Natural killer cell (primary cell): ENCODE results near the gene CSTB. TPM values are rescaled to one million over a fixed set of nuclear protein-coding genes. Genes with fewer than 3 reads are reported as not detected.

ENCODE experiments used
- ATAC-seq, 3 donors: fragments of 150-1000 bp in 2 of 3; fragments of 200-7000 bp in 1 of 3; cut with Tn5 transposase; 1 replicate in 1 of 3; 2 replicates in 2 of 3; pipeline ENCODE4 v1.10.0; 2021; ENCODE audit warnings: mild to moderate bottlenecking in 2 of 3, moderate library complexity in 2 of 3
- DNase-seq, 2 donors: peaks; one replicate each; pipeline versions ENCODE4 v3.0.0 to v3.0.0-alpha.2; 2013 to 2021; ENCODE audit warnings: mixed read lengths in 1 of 2
- H3K27ac ChIP-seq: one replicate; pipeline ENCODE4 v1.5.1; 2013; ENCODE audit warnings: mild to moderate bottlenecking, low read length
- H3K27me3 ChIP-seq: one replicate; pipeline ENCODE4 v1.6.1; 2013; ENCODE audit warnings: low read length; ENCODE audit not compliant: control insufficient read depth, insufficient read depth
- H3K36me3 ChIP-seq: one replicate; pipeline ENCODE4 v1.6.1; 2013; ENCODE audit warnings: low read length; ENCODE audit not compliant: control insufficient read depth, insufficient read depth
- H3K4me1 ChIP-seq: one replicate; pipeline ENCODE4 v1.6.1; 2013; ENCODE audit warnings: low read length; ENCODE audit not compliant: control insufficient read depth, insufficient read depth
- H3K4me3 ChIP-seq: one replicate; pipeline ENCODE4 v1.5.1; 2013; ENCODE audit warnings: low read length
- H3K9me3 ChIP-seq: one replicate; pipeline ENCODE4 v1.6.1; 2013; ENCODE audit warnings: low read length; ENCODE audit not compliant: control insufficient read depth, insufficient read depth
- H3K27ac Mint-ChIP-seq, 2 donors: one replicate each; pipeline ENCODE4 v1.8.0; 2022; ENCODE audit warnings: mild to moderate bottlenecking in 2 of 2, mixed read lengths in 2 of 2, moderate library complexity in 1 of 2
- H3K27me3 Mint-ChIP-seq, 2 donors: one replicate each; pipeline ENCODE4 v1.8.0; 2022; ENCODE audit warnings: low read depth in 2 of 2, mixed read lengths in 2 of 2
- H3K36me3 Mint-ChIP-seq: one replicate; pipeline ENCODE4 v1.8.0; 2022; ENCODE audit warnings: mixed read lengths
- H3K4me1 Mint-ChIP-seq, 2 donors: one replicate each; pipeline ENCODE4 v1.8.0; 2022; ENCODE audit warnings: mixed read lengths in 2 of 2
- H3K4me3 Mint-ChIP-seq: one replicate; pipeline ENCODE4 v1.8.0; 2022; ENCODE audit warnings: mild to moderate bottlenecking, moderate library complexity, mixed read lengths
- H3K9me3 Mint-ChIP-seq, 2 donors: one replicate each; pipeline ENCODE4 v1.8.0; 2022; ENCODE audit warnings: mixed read lengths in 2 of 2
- WGBS: methylation state at CpG from one replicate; pipeline ENCODE4 v1.1.7; 2013; ENCODE audit warnings: missing lambda C conversion rate; ENCODE audit not compliant: insufficient coverage; 5-methylcytosine and 5-hydroxymethylcytosine counted together
- intact Hi-C: fragments of 100-400 bp; cut with micrococcal nuclease; formaldehyde crosslinking; loops from one replicate; pipeline ENCODE4 v1.14.2; 2022
- total RNA-seq, 4 donors: library from RNA; stranded (reverse); fragments of 120-200 nt in 1 of 4; gene quantifications; one replicate each; pipeline versions ENCODE4 v1.2.3 to v1.2.4, GENCODE V29; 2013 to 2022
- TF ChIP-seq, protein P1 (sequence below): fragments of 200-600 bp; IDR thresholded peaks from one replicate; pipeline ENCODE4 v1.8.0; 2022; ENCODE audit warnings: antibody characterized with exemption

The CSTB gene
- total RNA-seq, 3 donors from 2014 or later (not counting 1 experiment from before 2014, with no cell fraction given), result 18.5 to 23.1 (median 22.7) TPM

DNA sequence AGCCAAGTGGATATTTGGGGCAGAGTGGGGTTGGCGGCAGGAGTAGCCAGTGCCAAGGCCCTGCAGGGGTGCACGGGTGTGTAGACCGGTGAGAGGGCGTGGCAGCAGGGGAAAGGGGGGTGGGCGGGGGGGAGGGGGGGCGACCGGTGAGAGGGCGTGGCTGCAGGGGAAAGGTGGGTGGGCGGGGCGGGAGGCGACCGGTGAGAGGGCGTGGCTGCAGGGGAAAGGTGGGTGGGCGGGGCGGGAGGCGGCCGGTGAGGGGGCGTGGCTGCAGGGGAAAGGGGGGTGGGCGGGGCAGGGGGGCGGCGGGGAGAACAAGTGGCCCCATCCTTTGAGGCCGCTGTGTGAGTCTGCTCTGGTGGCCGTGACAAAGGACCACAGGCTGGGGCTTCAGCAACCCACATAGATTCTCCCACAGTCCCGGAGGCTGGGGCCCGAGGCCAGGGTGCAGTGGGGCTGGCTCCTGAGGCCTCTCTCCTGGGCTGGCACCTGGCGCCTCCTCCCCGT is 39.1 kb upstream of the CSTB start:
- Histone ChIP-seq H3K4me1 (peaks cover 35% of the 10 kb centered on the region), H3K9me3 (peaks cover 6% of the 10 kb centered on the region), H3K27me3 (no peaks in the 10 kb centered on the region), H3K4me3 (no peak overlapping the region), H3K27ac (no peak overlapping the region), H3K36me3 (no peaks in the 10 kb centered on the region)
- H3K27me3 Mint-ChIP-seq, result peaks cover 0 to 3% of the 10 kb centered on the region in 2 donors
- no peaks in the 10 kb centered on the region for H3K36me3 Mint-ChIP-seq
- intact Hi-C loops, result loop anchor here (10.0 kb wide), 1 partner anchor 670 kb away; no protein-coding TSS in a partner anchor
- TF ChIP-seq, protein P1, sequence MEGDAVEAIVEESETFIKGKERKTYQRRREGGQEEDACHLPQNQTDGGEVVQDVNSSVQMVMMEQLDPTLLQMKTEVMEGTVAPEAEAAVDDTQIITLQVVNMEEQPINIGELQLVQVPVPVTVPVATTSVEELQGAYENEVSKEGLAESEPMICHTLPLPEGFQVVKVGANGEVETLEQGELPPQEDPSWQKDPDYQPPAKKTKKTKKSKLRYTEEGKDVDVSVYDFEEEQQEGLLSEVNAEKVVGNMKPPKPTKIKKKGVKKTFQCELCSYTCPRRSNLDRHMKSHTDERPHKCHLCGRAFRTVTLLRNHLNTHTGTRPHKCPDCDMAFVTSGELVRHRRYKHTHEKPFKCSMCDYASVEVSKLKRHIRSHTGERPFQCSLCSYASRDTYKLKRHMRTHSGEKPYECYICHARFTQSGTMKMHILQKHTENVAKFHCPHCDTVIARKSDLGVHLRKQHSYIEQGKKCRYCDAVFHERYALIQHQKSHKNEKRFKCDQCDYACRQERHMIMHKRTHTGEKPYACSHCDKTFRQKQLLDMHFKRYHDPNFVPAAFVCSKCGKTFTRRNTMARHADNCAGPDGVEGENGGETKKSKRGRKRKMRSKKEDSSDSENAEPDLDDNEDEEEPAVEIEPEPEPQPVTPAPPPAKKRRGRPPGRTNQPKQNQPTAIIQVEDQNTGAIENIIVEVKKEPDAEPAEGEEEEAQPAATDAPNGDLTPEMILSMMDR, result no peak
- no peak overlapping the region for H3K4me3 Mint-ChIP-seq
- H3K27ac Mint-ChIP-seq, result no peak overlapping the region
- ATAC-seq (no peak), DNase-seq (no peak)
- H3K9me3 Mint-ChIP-seq, result no peaks in the 10 kb centered on the region
- 53% methylated on average over 7 of the region's 27 CpGs for WGBS
- peaks cover 0 to 14% of the 10 kb centered on the region in 2 donors for H3K4me1 Mint-ChIP-seq

DNA sequence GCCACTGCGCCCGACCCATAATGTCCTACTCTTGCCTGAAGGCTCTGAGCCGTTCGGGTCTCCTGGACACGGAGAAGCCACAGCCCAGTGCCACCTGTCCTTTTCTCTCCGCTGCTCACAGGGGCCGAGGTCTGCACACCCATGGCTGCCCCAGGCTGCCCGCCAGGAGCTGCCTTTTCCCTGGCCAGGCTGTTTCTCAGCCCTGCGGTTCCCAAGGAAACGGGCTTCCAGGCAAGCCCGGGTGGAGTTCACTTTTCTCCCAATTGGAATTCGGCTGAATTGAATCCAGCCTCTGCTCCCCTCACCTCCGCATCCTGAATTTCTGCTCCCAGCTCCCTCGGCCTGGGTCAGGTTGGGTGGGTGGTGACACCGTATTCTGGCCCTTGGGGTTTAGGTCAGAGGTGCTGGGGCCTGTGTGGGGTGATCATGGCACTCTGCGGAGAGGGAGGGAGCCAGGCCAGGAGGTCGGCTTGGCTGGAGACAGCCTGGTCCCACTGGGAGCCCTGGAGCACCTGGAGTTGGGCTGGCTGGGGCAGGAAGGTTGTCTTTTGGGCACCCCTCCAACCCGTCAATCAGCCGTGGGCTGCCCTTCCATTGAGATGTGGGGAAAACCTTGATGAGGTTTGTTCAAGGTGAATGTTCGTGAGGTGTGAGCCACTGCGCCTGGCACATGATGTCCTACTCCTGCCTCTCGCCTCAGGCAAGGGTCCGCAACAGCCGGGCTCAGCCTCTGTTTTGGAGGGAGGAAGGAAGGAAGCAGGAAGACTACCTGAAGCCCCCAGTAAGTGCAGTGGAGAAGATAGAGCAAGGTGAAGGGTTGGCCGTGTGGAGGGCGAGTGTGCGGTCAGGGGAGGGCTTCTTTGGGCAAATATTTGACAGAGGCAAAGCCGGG is 38.4 kb upstream of the CSTB start:
- intact Hi-C loops, result loop anchor here (10.0 kb wide), 1 partner anchor 670 kb away; no protein-coding TSS in a partner anchor
- Mint-ChIP-seq H3K27ac (no peak overlapping the region), H3K27me3 (peaks cover 0 to 3% of the 10 kb centered on the region in 2 donors), H3K9me3 (no peaks in the 10 kb centered on the region), H3K36me3 (no peaks in the 10 kb centered on the region), H3K4me1 (peaks cover 0 to 14% of the 10 kb centered on the region in 2 donors), H3K4me3 (no peak overlapping the region)
- no peak overlapping the region for H3K4me3 ChIP-seq
- ATAC-seq (no peak), DNase-seq (no peak)
- H3K27ac ChIP-seq, result no peak overlapping the region
- H3K9me3 ChIP-seq, result peaks cover 6% of the 10 kb centered on the region
- no peaks in the 10 kb centered on the region for H3K27me3 ChIP-seq
- WGBS, result 85% methylated on average over 28 of the region's 28 CpGs
- H3K4me1 ChIP-seq, result peaks cover 32% of the 10 kb centered on the region
- no peaks in the 10 kb centered on the region for H3K36me3 ChIP-seq
- TF ChIP-seq, protein P1, result no peak

DNA sequence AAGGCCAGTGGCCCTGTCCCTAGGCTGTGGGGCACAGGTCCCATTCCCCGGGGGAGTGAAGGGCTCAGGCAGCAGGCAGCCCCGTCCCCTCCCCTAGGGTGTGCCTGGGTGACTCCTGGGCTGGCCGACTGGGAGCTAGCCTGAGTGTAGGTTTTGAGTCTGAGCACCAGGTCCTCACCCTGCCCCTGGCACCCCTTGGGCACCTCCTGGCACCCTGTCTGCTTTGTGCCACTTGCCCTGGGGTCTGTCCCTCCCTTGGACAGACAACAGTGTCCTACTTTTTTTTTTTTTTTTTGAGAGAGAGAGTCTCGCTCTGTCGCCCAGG is 37.5 kb upstream of the CSTB start:
- no peak overlapping the region for H3K27ac ChIP-seq
- Mint-ChIP-seq H3K4me1 (peaks cover 0 to 14% of the 10 kb centered on the region in 2 donors), H3K9me3 (no peaks in the 10 kb centered on the region), H3K4me3 (no peak overlapping the region), H3K27me3 (peaks cover 0 to 3% of the 10 kb centered on the region in 2 donors), H3K36me3 (no peaks in the 10 kb centered on the region), H3K27ac (no peak overlapping the region)
- no peaks in the 10 kb centered on the region for H3K27me3 ChIP-seq
- DNase-seq, result no peak
- H3K36me3 ChIP-seq, result no peaks in the 10 kb centered on the region
- no peak overlapping the region for H3K4me3 ChIP-seq
- H3K4me1 ChIP-seq, result peaks cover 32% of the 10 kb centered on the region
- intact Hi-C loops, result loop anchor here (2.0 to 10.0 kb wide), 2 partner anchors 125 to 671 kb away; no protein-coding TSS in a partner anchor
- H3K9me3 ChIP-seq, result peaks cover 2% of the 10 kb centered on the region
- TF ChIP-seq, protein P1, result no peak
- no peak for ATAC-seq
- 83% methylated on average over 3 of the region's 5 CpGs for WGBS
